HepG2 (cell line): Measurements from ENCODE around the gene STARD8.

Source experiments
- ARID2 ChIP-seq: sonication (generic); formaldehyde crosslinking; IDR thresholded peaks from 2 replicates; pipeline ENCODE4 v1.8.1; 2022; ENCODE audit warnings: mild to moderate bottlenecking, missing genetic modification reagents, borderline replicate concordance
- FOXJ3 ChIP-seq: sonication (generic); formaldehyde crosslinking; IDR thresholded peaks from 2 replicates; pipeline ENCODE4 v1.4.0; 2020; ENCODE audit warnings: missing genetic modification reagents, mild to moderate bottlenecking, borderline replicate concordance
- NFRKB ChIP-seq: fragments of 450-650 bp; IDR thresholded peaks from 2 replicates; pipeline ENCODE4 v1.6.1; 2017
- TF ChIP-seq, protein P1 (sequence below): sonication (generic); formaldehyde crosslinking; IDR thresholded peaks from 2 replicates; pipeline ENCODE4 v1.8.1; 2023; ENCODE audit warnings: missing genetic modification reagents, inconsistent platforms, borderline replicate concordance

DNA sequence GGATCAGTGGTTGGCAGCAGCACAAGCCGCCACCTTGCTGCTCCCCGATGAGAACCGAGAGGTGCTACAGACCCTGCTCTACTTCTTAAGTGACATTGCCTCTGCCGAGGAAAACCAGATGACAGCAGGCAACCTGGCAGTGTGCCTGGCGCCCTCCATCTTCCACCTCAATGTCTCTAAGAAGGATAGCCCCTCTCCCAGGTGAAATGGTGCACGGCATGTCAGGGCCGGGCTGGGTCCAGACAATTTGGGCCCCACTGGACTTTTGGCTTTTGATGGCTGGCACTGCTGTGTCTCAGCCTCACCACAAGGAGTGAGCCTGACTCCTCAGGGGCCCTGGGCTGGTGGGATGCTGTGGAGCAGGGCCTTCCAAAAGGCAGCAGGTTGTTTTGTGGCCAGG is 74.1 kb downstream of the STARD8 start:
- TF ChIP-seq FOXJ3 (CRISPR knock-in tag) = no peak
- no peak for TF ChIP-seq ARID2 (CRISPR knock-in tag)
- TF ChIP-seq, protein P1, sequence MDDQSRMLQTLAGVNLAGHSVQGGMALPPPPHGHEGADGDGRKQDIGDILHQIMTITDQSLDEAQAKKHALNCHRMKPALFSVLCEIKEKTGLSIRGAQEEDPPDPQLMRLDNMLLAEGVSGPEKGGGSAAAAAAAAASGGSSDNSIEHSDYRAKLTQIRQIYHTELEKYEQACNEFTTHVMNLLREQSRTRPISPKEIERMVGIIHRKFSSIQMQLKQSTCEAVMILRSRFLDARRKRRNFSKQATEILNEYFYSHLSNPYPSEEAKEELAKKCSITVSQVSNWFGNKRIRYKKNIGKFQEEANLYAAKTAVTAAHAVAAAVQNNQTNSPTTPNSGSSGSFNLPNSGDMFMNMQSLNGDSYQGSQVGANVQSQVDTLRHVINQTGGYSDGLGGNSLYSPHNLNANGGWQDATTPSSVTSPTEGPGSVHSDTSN (CRISPR knock-in tag) = no peak
- no peak for TF ChIP-seq NFRKB
